Neural cell (in vitro differentiated cells): Measurements from ENCODE around the gene SLC44A1.

Experiments used
- POLR2AphosphoS5 ChIP-seq: IDR thresholded peaks from 2 replicates; pipeline ENCODE4 v1.6.1; 2012
- RAD21 ChIP-seq: fragments of 450-650 bp; conservative IDR thresholded peaks from 2 replicates; pipeline ENCODE4 v1.6.1; 2014; ENCODE audit warnings: antibody characterized with exemption, mild to moderate bottlenecking, moderate library complexity
- TF ChIP-seq, protein P1 (sequence below): fragments of 450-650 bp; IDR thresholded peaks from 2 replicates; pipeline ENCODE4 v1.5.1; 2014; ENCODE audit warnings: antibody characterized with exemption, mild to moderate bottlenecking, moderate library complexity; ENCODE audit not compliant: poor library complexity, severe bottlenecking

DNA sequence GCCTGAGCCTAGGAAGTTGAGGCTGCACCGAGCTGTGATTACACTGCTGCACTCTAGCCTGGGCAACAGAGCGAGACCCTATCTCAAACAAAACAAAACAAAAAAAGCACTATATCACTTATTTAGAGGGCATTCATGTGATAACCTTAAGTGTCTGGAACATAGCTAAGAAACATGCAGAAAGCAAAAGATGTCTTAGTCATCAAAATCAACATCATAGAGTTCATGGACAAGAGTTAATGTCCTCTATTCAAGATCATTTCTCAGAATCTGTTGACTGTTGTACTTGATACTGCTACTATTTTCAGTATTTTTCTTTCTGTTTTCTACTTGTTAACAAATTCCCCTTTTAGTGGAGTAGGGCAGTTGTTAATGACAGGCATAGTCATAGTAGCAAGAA is 228.8 kb downstream of the SLC44A1 start:
- TF ChIP-seq, protein P1, sequence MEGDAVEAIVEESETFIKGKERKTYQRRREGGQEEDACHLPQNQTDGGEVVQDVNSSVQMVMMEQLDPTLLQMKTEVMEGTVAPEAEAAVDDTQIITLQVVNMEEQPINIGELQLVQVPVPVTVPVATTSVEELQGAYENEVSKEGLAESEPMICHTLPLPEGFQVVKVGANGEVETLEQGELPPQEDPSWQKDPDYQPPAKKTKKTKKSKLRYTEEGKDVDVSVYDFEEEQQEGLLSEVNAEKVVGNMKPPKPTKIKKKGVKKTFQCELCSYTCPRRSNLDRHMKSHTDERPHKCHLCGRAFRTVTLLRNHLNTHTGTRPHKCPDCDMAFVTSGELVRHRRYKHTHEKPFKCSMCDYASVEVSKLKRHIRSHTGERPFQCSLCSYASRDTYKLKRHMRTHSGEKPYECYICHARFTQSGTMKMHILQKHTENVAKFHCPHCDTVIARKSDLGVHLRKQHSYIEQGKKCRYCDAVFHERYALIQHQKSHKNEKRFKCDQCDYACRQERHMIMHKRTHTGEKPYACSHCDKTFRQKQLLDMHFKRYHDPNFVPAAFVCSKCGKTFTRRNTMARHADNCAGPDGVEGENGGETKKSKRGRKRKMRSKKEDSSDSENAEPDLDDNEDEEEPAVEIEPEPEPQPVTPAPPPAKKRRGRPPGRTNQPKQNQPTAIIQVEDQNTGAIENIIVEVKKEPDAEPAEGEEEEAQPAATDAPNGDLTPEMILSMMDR: no peak
- TF ChIP-seq POLR2AphosphoS5 (no peak), RAD21 (no peak)
